BLaER1 treated with 17β-estradiol and CSF1 and Interleukin-3, amounts not matched to agents 10 nM and 100 nM (cell line): ENCODE measurements around the gene MMD.
"Not testable (repeated sequence)": the region's sequence is repeated elsewhere in the genome, so short reads cannot be mapped to it uniquely, and the experiment has no call there.

Source experiments
- H3K27ac ChIP-seq, 11 experiments: shearing (Covaris generic); formaldehyde crosslinking; 2 replicates each; pipeline ENCODE4 v1.8.1; 2022
- H3K27me3 ChIP-seq, 11 experiments: shearing (Covaris generic); formaldehyde crosslinking; 2 replicates each; pipeline ENCODE4 v1.8.1; 2022
- H3K36me3 ChIP-seq, 11 experiments: shearing (Covaris generic); formaldehyde crosslinking; 2 replicates each; pipeline ENCODE4 v1.8.1; 2022
- H3K4me1 ChIP-seq, 10 experiments: shearing (Covaris generic); formaldehyde crosslinking; 2 replicates each; pipeline ENCODE4 v1.8.1; 2022
- H3K4me2 ChIP-seq, 11 experiments: shearing (Covaris generic); formaldehyde crosslinking; 2 replicates each; pipeline ENCODE4 v1.8.1; 2022
- H3K4me3 ChIP-seq, 10 experiments: shearing (Covaris generic); formaldehyde crosslinking; 2 replicates each; pipeline ENCODE4 v1.8.1; 2022
- H3K9ac ChIP-seq, 11 experiments: shearing (Covaris generic); formaldehyde crosslinking; 2 replicates each; pipeline ENCODE4 v1.8.1; 2022
- H3K9me3 ChIP-seq, 11 experiments: shearing (Covaris generic); formaldehyde crosslinking; replicated peaks in 1 of 11; 2 replicates each; pipeline ENCODE4 v1.8.1; 2022
- H4K20me1 ChIP-seq, 11 experiments: shearing (Covaris generic); formaldehyde crosslinking; 2 replicates each; pipeline ENCODE4 v1.8.1; 2022
- Cebpa-rat ChIP-seq, 11 experiments: shearing (Covaris generic); IDR thresholded peaks; 2 replicates each; pipeline ENCODE4 v1.8.1; 2022

The MMD gene

GRCh38 chr17:55394357-55395021, 27.1 kb downstream of the MMD start:
- H3K9ac ChIP-seq = peak overlapping the region in 3 of 11 experiments; percentile 18 to 75 (median 50); a peak in 5 of 22 replicates
- TF ChIP-seq Cebpa-rat (IDR thresholded peaks at IDR 0.05) = no peak
- peaks cover 0 to 34% (median 5%) of the 10 kb centered on the region in 10 experiments; a peak in 9 of 20 replicates for H3K4me1 ChIP-seq
- no peak overlapping the region for H3K4me3 ChIP-seq
- no peaks in the 10 kb centered on the region for H3K9me3 ChIP-seq
- peak overlapping the region in 3 of 11 experiments; percentile 35 to 78 (median 77); a peak in 7 of 22 replicates for H3K27ac ChIP-seq
- H4K20me1 ChIP-seq = no peaks in the 10 kb centered on the region; a peak in 2 of 22 replicates
- H3K4me2 ChIP-seq = peak overlapping the region in 3 of 11 experiments; percentile 45 to 81 (median 76); a peak in 6 of 22 replicates
- peaks cover 33 to 81% (median 71%) of the 10 kb centered on the region in 11 experiments for H3K36me3 ChIP-seq
- H3K27me3 ChIP-seq = no peaks in the 10 kb centered on the region

GRCh38 chr17:55391764-55392467, 29.7 kb downstream of the MMD start:
- Histone ChIP-seq H3K36me3 (peaks cover 11 to 55% (median 45%) of the 10 kb centered on the region in 11 experiments; a peak in 21 of 22 replicates), H3K27ac (no peak overlapping the region), H3K9me3 (no peaks in the 10 kb centered on the region), H4K20me1 (no peaks in the 10 kb centered on the region; a peak in 1 of 22 replicates), H3K4me3 (no peak overlapping the region), H3K27me3 (no peaks in the 10 kb centered on the region), H3K4me1 (peaks cover 0 to 34% (median 5%) of the 10 kb centered on the region in 10 experiments; a peak in 9 of 20 replicates), H3K9ac (no peak overlapping the region), H3K4me2 (no peak overlapping the region)
- no peak for TF ChIP-seq Cebpa-rat (IDR thresholded peaks at IDR 0.05)

- no peaks in the 10 kb centered on the region; a peak in 1 of 22 replicates for H4K20me1 ChIP-seq
- H3K27me3 ChIP-seq = no peaks in the 10 kb centered on the region
- TF ChIP-seq Cebpa-rat (IDR thresholded peaks at IDR 0.05) = no peak
- H3K4me2 ChIP-seq = no peak overlapping the region
- no peaks in the 10 kb centered on the region for H3K9me3 ChIP-seq
- H3K9ac ChIP-seq = no peak overlapping the region
- no peak overlapping the region for H3K27ac ChIP-seq
- peaks cover 11 to 49% (median 39%) of the 10 kb centered on the region in 11 experiments; a peak in 20 of 22 replicates for H3K36me3 ChIP-seq
- H3K4me3 ChIP-seq = no peak overlapping the region
- peaks cover 0 to 29% (median 5%) of the 10 kb centered on the region in 10 experiments; a peak in 9 of 20 replicates for H3K4me1 ChIP-seq
Observed at GRCh38 chr17:55391244-55391757, 30.3 kb downstream of the MMD start.

- Histone ChIP-seq H3K9me3 (no peaks in the 10 kb centered on the region), H3K36me3 (peaks cover 11 to 41% (median 30%) of the 10 kb centered on the region in 11 experiments; a peak in 20 of 22 replicates), H3K27me3 (no peaks in the 10 kb centered on the region), H3K4me2 (no peak overlapping the region), H3K4me3 (no peak overlapping the region), H3K9ac (no peak overlapping the region), H3K4me1 (peaks cover 0 to 21% (median 5%) of the 10 kb centered on the region in 10 experiments; a peak in 9 of 20 replicates), H3K27ac (no peak overlapping the region), H4K20me1 (no peaks in the 10 kb centered on the region; a peak in 1 of 22 replicates)
- TF ChIP-seq Cebpa-rat (IDR thresholded peaks at IDR 0.05) = no peak
Observed at GRCh38 chr17:55390364-55390977, 31.2 kb downstream of the MMD start.

GRCh38 chr17:55389715-55390114, 31.9 kb downstream of the MMD start:
- H3K9ac ChIP-seq, H3K4me2 ChIP-seq, H3K27me3 ChIP-seq, H3K27ac ChIP-seq, H3K4me3 ChIP-seq, H4K20me1 ChIP-seq, H3K9me3 ChIP-seq: not testable (repeated sequence)
- H3K36me3 ChIP-seq = peaks cover 11 to 33% (median 25%) of the 10 kb centered on the region in 11 experiments; a peak in 20 of 22 replicates
- H3K4me1 ChIP-seq = peaks cover 0 to 14% (median under 1%) of the 10 kb centered on the region in 10 experiments; a peak in 7 of 20 replicates

- TF ChIP-seq Cebpa-rat (IDR thresholded peaks at IDR 0.05) = no peak
- no peaks in the 10 kb centered on the region for H4K20me1 ChIP-seq
Observed at GRCh38 chr17:55388842-55389241, 32.8 kb downstream of the MMD start.

GRCh38 chr17:55386796-55387332, 34.8 kb downstream of the MMD start:
- Histone ChIP-seq H3K9ac (no peak overlapping the region), H4K20me1 (no peaks in the 10 kb centered on the region), H3K36me3 (peaks cover 0 to 5% (median 1%) of the 10 kb centered on the region in 11 experiments; a peak in 9 of 22 replicates), H3K27ac (no peak overlapping the region), H3K27me3 (no peaks in the 10 kb centered on the region), H3K4me2 (no peak overlapping the region), H3K4me1 (no peaks in the 10 kb centered on the region), H3K4me3 (no peak overlapping the region), H3K9me3 (no peaks in the 10 kb centered on the region)
- no peak for TF ChIP-seq Cebpa-rat (IDR thresholded peaks at IDR 0.05)

More at GRCh38 chr17:55388842-55389241, 32.8 kb downstream of the MMD start:
- Histone ChIP-seq H3K27me3 (no peaks in the 10 kb centered on the region), H3K27ac (no peak overlapping the region), H3K4me2 (no peak overlapping the region), H3K4me1 (peaks cover 0 to 7% (median 0%) of the 10 kb centered on the region in 10 experiments; a peak in 5 of 20 replicates), H3K9ac (no peak overlapping the region), H3K9me3 (no peaks in the 10 kb centered on the region), H3K4me3 (no peak overlapping the region), H3K36me3 (peaks cover 11 to 24% (median 16%) of the 10 kb centered on the region in 11 experiments; a peak in 20 of 22 replicates)

GRCh38 chr17:55384643-55385232, 36.9 kb downstream of the MMD start:
- H3K9ac ChIP-seq = no peak overlapping the region
- no peak for TF ChIP-seq Cebpa-rat (IDR thresholded peaks at IDR 0.05)
- H3K27ac ChIP-seq = no peak overlapping the region
- no peaks in the 10 kb centered on the region for H4K20me1 ChIP-seq
- no peaks in the 10 kb centered on the region for H3K36me3 ChIP-seq
- no peaks in the 10 kb centered on the region for H3K27me3 ChIP-seq
- no peaks in the 10 kb centered on the region for H3K4me1 ChIP-seq
- no peaks in the 10 kb centered on the region for H3K9me3 ChIP-seq
- no peak overlapping the region for H3K4me2 ChIP-seq
- H3K4me3 ChIP-seq = no peak overlapping the region
